HepG2 (cell line): ENCODE measurements around the gene PGM2.

Experiments
- ELF4 ChIP-seq: sonication (generic); formaldehyde crosslinking; IDR thresholded peaks from 2 replicates; pipeline ENCODE4 v1.5.0; 2020; ENCODE audit warnings: missing genetic modification reagents, mild to moderate bottlenecking, moderate library complexity, borderline replicate concordance
- FOXM1 ChIP-seq: sonication (generic); formaldehyde crosslinking; IDR thresholded peaks from 2 replicates; pipeline ENCODE4 v1.5.0; 2020; ENCODE audit warnings: missing genetic modification reagents
- GABPA ChIP-seq, 2 experiments: IDR thresholded peaks; 2 replicates each; pipeline ENCODE4 v1.6.1; 2011 to 2016; ENCODE audit warnings: low read depth in 2 of 2, low read length in 1 of 2, missing biosample characterization in 1 of 2, missing genetic modification characterization in 1 of 2
- HNRNPH1 ChIP-seq: fragments of 200-400 bp; formaldehyde crosslinking; optimal IDR thresholded peaks from 2 replicates; pipeline ENCODE3; 2017; ENCODE audit warnings: mild to moderate bottlenecking, low read depth, low read length
- ZNF207 ChIP-seq: fragments of 450-650 bp; IDR thresholded peaks from 2 replicates; pipeline ENCODE4 v1.6.1; 2016; ENCODE audit warnings: antibody characterized with exemption, borderline replicate concordance

GRCh38 chr4:37837446-37837845 lies 11.0 kb downstream of the PGM2 start:
- no peak for TF ChIP-seq ZNF207
- no peak for TF ChIP-seq FOXM1 (CRISPR knock-in tag)
- TF ChIP-seq GABPA (IDR thresholded peaks at IDR 0.05; ENCODE audit: low read depth, low read length), result no peak
- TF ChIP-seq GABPA (CRISPR knock-in tag; IDR thresholded peaks at IDR 0.05; ENCODE audit: low read depth), result no peak
- TF ChIP-seq HNRNPH1, result no peak
- no peak for TF ChIP-seq ELF4
